GM12875 (cell line): ENCODE results near the gene CNOT8.
A peak's percentile ranks its signal among the peaks of the same experiment; 100 is the strongest.

Experiments used
- H3K4me3 ChIP-seq: one replicate; pipeline ENCODE4 v1.5.1; 2011; ENCODE audit warnings: low read depth, low read length, control low read depth
- CTCF ChIP-seq: IDR thresholded peaks from 2 replicates; pipeline ENCODE4 v1.5.1; 2011; ENCODE audit warnings: low read depth, mild to moderate bottlenecking, control low read depth, inconsistent platforms, low read length, moderate library complexity, borderline replicate concordance; ENCODE audit not compliant: insufficient read depth

CNOT8 gene

GRCh38 chr5:154858972-154859871 lies 795 bp downstream of the CNOT8 start:
- no peak for TF ChIP-seq CTCF
- peak overlapping the region; percentile 79 for H3K4me3 ChIP-seq

- H3K4me3 ChIP-seq = peak overlapping the region; percentile 79
- TF ChIP-seq CTCF = no peak
Observed at GRCh38 chr5:154860123-154860522, 1.7 kb downstream of the CNOT8 start.

GRCh38 chr5:154860765-154861164 lies 2.3 kb downstream of the CNOT8 start:
- no peak for TF ChIP-seq CTCF
- H3K4me3 ChIP-seq = peak overlapping the region; percentile 79

- no peak overlapping the region for H3K4me3 ChIP-seq
- no peak for TF ChIP-seq CTCF
Observed at GRCh38 chr5:154861946-154862345, 3.5 kb downstream of the CNOT8 start.

GRCh38 chr5:154862766-154863165 lies 4.3 kb downstream of the CNOT8 start:
- TF ChIP-seq CTCF = no peak
- H3K4me3 ChIP-seq = no peak overlapping the region

- TF ChIP-seq CTCF = no peak
- no peak overlapping the region for H3K4me3 ChIP-seq
Observed at GRCh38 chr5:154863291-154864080, 5.1 kb downstream of the CNOT8 start.
